ENCODE measurements around the gene DCTPP1. TPM values are rescaled to one million over a fixed set of nuclear protein-coding genes. Genes with fewer than 3 reads are reported as not detected.

The DCTPP1 gene
- total and polyA plus RNA-seq, 9 of the 15 experiments (the other 6 are each of a cell fraction or from before 2014, with no cell fraction given) = 45.0 to 132 (median 80.6) TPM

GRCh38 chr16:30382111-30382881 is 47.5 kb downstream of the DCTPP1 start, which contains the start of gene SEPTIN1:
Gene SEPTIN1, minus strand, starts transcription at chr16:30382561. Its CDS starts 19 bp downstream, at chr16:30382542.
- TF ChIP-seq SPI1 (IDR thresholded peaks at IDR 0.05; ENCODE audit: borderline replicate concordance, low read depth, low read length) (0 out of 2 replicates have a peak, but pooled peaks have one; percentile 19), ZFX (CRISPR knock-in tag; IDR thresholded peaks at IDR 0.05) (peak; percentile 35; the same call in 1 of the 2 replicates), TAF9B (IDR thresholded peaks at IDR 0.05; ENCODE audit: partially characterized antibody) (no peak), ZNF79 (CRISPR knock-in tag; IDR thresholded peaks at IDR 0.05; ENCODE audit: low read depth) (no peak), MAX (CRISPR knock-in tag; IDR thresholded peaks at IDR 0.05) (0 out of 2 replicates have a peak, but pooled peaks have one; percentile 12), KLF1 (tag; IDR thresholded peaks at IDR 0.05) (no peak)
- DNase-seq (ENCODE audit: extremely low read depth in 1 of 4, low spot score in 3 of 4) (peak in 1 of 4 experiments; percentile 7), ATAC-seq (no peak), FAIRE-seq (no peak)
- H3K4me2 ChIP-seq (ENCODE audit: insufficient read depth, low read length) = peak within 1 kb of the TSS; percentile 60
- peaks cover 16% of the 10 kb centered on the region for H3K79me2 ChIP-seq (ENCODE audit: control insufficient read depth, insufficient read depth, low read length)
- no TSS peak for BruUV-seq (replicated peaks)
- H3K9me1 ChIP-seq (ENCODE audit: control insufficient read depth, insufficient read depth, low read length) = no peaks in the 10 kb centered on the region
- H3K4me3 ChIP-seq = no peak within 1 kb of the TSS
- no peaks in the 10 kb centered on the region for H3K27me3 ChIP-seq (ENCODE audit: control insufficient read depth in 2 of 2, insufficient read depth in 2 of 2, low read length in 2 of 2)
- peaks cover 34 to 50% of the 10 kb centered on the region in 2 experiments for H3K4me1 ChIP-seq (replicated peaks in 1 of 2; ENCODE audit: control insufficient read depth in 2 of 2, insufficient read depth in 2 of 2, low read length in 2 of 2)
- peaks cover 7% of the 10 kb centered on the region; the same call in 1 of the 3 replicates for H3K36me3 ChIP-seq (ENCODE audit: control insufficient read depth, insufficient read depth, low read length)
- CTCF ChIA-PET (ENCODE audit: low intra/inter-chr PET ratio) = no interaction called here
- intact Hi-C loops (cut with micrococcal nuclease) = no loop called here
- 67% methylated on average over 9 of the region's 12 CpGs for WGBS (ENCODE audit: insufficient coverage, low coverage, missing lambda C conversion rate)
- H2AFZ ChIP-seq (ENCODE audit: low read depth, low read length) = peak within 1 kb of the TSS; percentile 72
- in situ Hi-C loops (cut with MboI) = no loop called here
- H4K20me1 ChIP-seq (replicated peaks; ENCODE audit: control insufficient read depth, insufficient read depth, low read length) = no peaks in the 10 kb centered on the region
- peak within 1 kb of the TSS; percentile 91 for H3K27ac ChIP-seq (ENCODE audit: extremely low read depth, low read depth, low read length)
- H3K9me3 ChIP-seq (replicated peaks; ENCODE audit: control insufficient read depth, insufficient read depth, low read depth, low read length) = no peaks in the 10 kb centered on the region
- peak within 1 kb of the TSS; percentile 75 to 87 for H3K9ac ChIP-seq (ENCODE audit: insufficient read depth in 1 of 2, low read depth in 2 of 2, low read length in 2 of 2)
- POLR2A ChIA-PET = interaction anchor here (0.6 to 1.6 kb wide), 9 partner anchors 7 to 514 kb away, joined by 3 to 5 read pairs (median 4); partner anchors contain the start of gene CTF1

Measured in K562 (cell line).